Measurements from ENCODE around the gene ABCC1. TPM values are rescaled to one million over a fixed set of nuclear protein-coding genes. Genes with fewer than 3 reads are reported as not detected.

The ABCC1 gene
- total RNA-seq, 2 donors from 2014 or later: 33.4 to 87.7 TPM

- Histone ChIP-seq H3K27ac (no peak overlapping the region), H3K9me3 (no peaks in the 10 kb centered on the region), H3K36me3 (no peaks in the 10 kb centered on the region)
These were observed 109.7 kb downstream of the ABCC1 start for GRCh38 chr16:16059160-16059559.

GRCh38 chr16:16059895-16060590 lies 110.6 kb downstream of the ABCC1 start:
- Histone ChIP-seq H3K27ac (peak overlapping the region; percentile 2), H3K4me3 (no peak overlapping the region), H3K36me3 (no peaks in the 10 kb centered on the region), H3K9me3 (no peaks in the 10 kb centered on the region), H3K27me3 (replicated peaks; ENCODE audit: insufficient read depth) (no peaks in the 10 kb centered on the region), H3K4me1 (replicated peaks) (no peaks in the 10 kb centered on the region)
- TF ChIP-seq CTCF (IDR thresholded peaks at IDR 0.05): no peak
- TF ChIP-seq POLR2AphosphoS5 (IDR thresholded peaks at IDR 0.05): peak; percentile 31
- intact Hi-C loops (cut with DNase I): loop anchor here (10.0 kb wide), 1 partner anchor 105 kb away; no protein-coding TSS in a partner anchor
- WGBS: 79% methylated on average over 11 of the region's 11 CpGs
- no peak for DNase-seq (ENCODE audit: low spot score)

More at GRCh38 chr16:16059160-16059559, 109.7 kb downstream of the ABCC1 start:
- H3K4me1 ChIP-seq (replicated peaks): no peaks in the 10 kb centered on the region
- TF ChIP-seq CTCF (IDR thresholded peaks at IDR 0.05) (no peak), POLR2A (IDR thresholded peaks at IDR 0.05) (no peak), POLR2AphosphoS5 (IDR thresholded peaks at IDR 0.05) (no peak)
- intact Hi-C loops (cut with DNase I): no loop called here
- H3K27me3 ChIP-seq (replicated peaks; ENCODE audit: insufficient read depth): no peaks in the 10 kb centered on the region
- WGBS: 93% methylated on average over 8 of the region's 8 CpGs
- no peak overlapping the region for H3K4me3 ChIP-seq
- DNase-seq (ENCODE audit: low spot score): no peak

- intact Hi-C loops (cut with DNase I): loop anchor here (2.0 to 10.0 kb wide), 2 partner anchors 35 to 107 kb away; no protein-coding TSS in a partner anchor
- Histone ChIP-seq H3K27ac (peak overlapping the region; percentile 37 to 45), H3K4me3 (no peak overlapping the region), H3K27me3 (replicated peaks; ENCODE audit: insufficient read depth) (no peaks in the 10 kb centered on the region), H3K36me3 (no peaks in the 10 kb centered on the region), H3K4me1 (replicated peaks) (no peaks in the 10 kb centered on the region), H3K9me3 (no peaks in the 10 kb centered on the region)
- 56% methylated on average over 16 of the region's 16 CpGs for WGBS
- no peak for DNase-seq (ENCODE audit: low spot score)
- TF ChIP-seq POLR2A (IDR thresholded peaks at IDR 0.05): no peak
- peak; percentile 27 for TF ChIP-seq POLR2AphosphoS5 (IDR thresholded peaks at IDR 0.05)
- TF ChIP-seq CTCF (IDR thresholded peaks at IDR 0.05): no peak
These were observed 112.9 kb downstream of the ABCC1 start for GRCh38 chr16:16062023-16062937.

GRCh38 chr16:16063683-16064082 lies 114.3 kb downstream of the ABCC1 start:
- peak overlapping the region in 1 of 2 donors; percentile 45 for H3K27ac ChIP-seq
- TF ChIP-seq POLR2AphosphoS5 (IDR thresholded peaks at IDR 0.05) (no peak), CTCF (IDR thresholded peaks at IDR 0.05) (no peak), POLR2A (IDR thresholded peaks at IDR 0.05) (no peak)
- no peaks in the 10 kb centered on the region for H3K4me1 ChIP-seq (replicated peaks)
- no peak for DNase-seq (ENCODE audit: low spot score)
- 77% methylated on average over 2 of the region's 2 CpGs for WGBS
- no peak overlapping the region for H3K4me3 ChIP-seq
- intact Hi-C loops (cut with DNase I): loop anchor here (2.0 to 10.0 kb wide), 2 partner anchors 33 to 109 kb away; no protein-coding TSS in a partner anchor
- H3K36me3 ChIP-seq: no peaks in the 10 kb centered on the region
- H3K9me3 ChIP-seq: no peaks in the 10 kb centered on the region
- no peaks in the 10 kb centered on the region for H3K27me3 ChIP-seq (replicated peaks; ENCODE audit: insufficient read depth)
